RKO (cell line): ENCODE results near the gene RBFOX2.

Source experiments
- DNase-seq: peaks from one replicate; pipeline ENCODE4 v3.0.0-alpha.2; 2016; ENCODE audit warnings: low spot score

Gene RBFOX2

GRCh38 chr22:35930933-35931332 lies 97.7 kb downstream of the RBFOX2 start:
- DNase-seq: peak; percentile 74

- no peak for DNase-seq
Observed at GRCh38 chr22:35928285-35928798, 100.3 kb downstream of the RBFOX2 start.

- no peak for DNase-seq
Observed at GRCh38 chr22:35923026-35923425, 105.6 kb downstream of the RBFOX2 start.

- DNase-seq: peak; percentile 88
Observed at GRCh38 chr22:35921777-35922176, 106.8 kb downstream of the RBFOX2 start.

GRCh38 chr22:35921044-35921443 lies 107.6 kb downstream of the RBFOX2 start:
- no peak for DNase-seq

GRCh38 chr22:35919002-35919542 lies 109.6 kb downstream of the RBFOX2 start:
- no peak for DNase-seq

- DNase-seq: no peak
Observed at GRCh38 chr22:35918456-35918855, 110.2 kb downstream of the RBFOX2 start.

- DNase-seq: no peak
Observed at GRCh38 chr22:35917651-35918050, 111.0 kb downstream of the RBFOX2 start.

GRCh38 chr22:35915477-35916013 lies 113.1 kb downstream of the RBFOX2 start:
- peak; percentile 75 for DNase-seq

GRCh38 chr22:35914665-35915476 lies 113.8 kb downstream of the RBFOX2 start:
- DNase-seq: peak; percentile 91

GRCh38 chr22:35914357-35914664 lies 114.3 kb downstream of the RBFOX2 start:
- DNase-seq: no peak

- DNase-seq: no peak
Observed at GRCh38 chr22:35913925-35914324, 114.7 kb downstream of the RBFOX2 start.

GRCh38 chr22:35912658-35913057 lies 116.0 kb downstream of the RBFOX2 start:
- no peak for DNase-seq

GRCh38 chr22:35911877-35912276 lies 116.7 kb downstream of the RBFOX2 start:
- DNase-seq: no peak

- DNase-seq: no peak
Observed at GRCh38 chr22:35910926-35911325, 117.7 kb downstream of the RBFOX2 start.

GRCh38 chr22:35910003-35910769 lies 118.4 kb downstream of the RBFOX2 start:
- peak; percentile 24 for DNase-seq

- DNase-seq: no peak
Observed at GRCh38 chr22:35905894-35906293, 122.7 kb downstream of the RBFOX2 start.

- DNase-seq: no peak
Observed at GRCh38 chr22:35904752-35905151, 123.9 kb downstream of the RBFOX2 start.

- no peak for DNase-seq
Observed at GRCh38 chr22:35904336-35904692, 124.3 kb downstream of the RBFOX2 start.

GRCh38 chr22:35903571-35904335 lies 124.9 kb downstream of the RBFOX2 start:
- DNase-seq: no peak

- DNase-seq: no peak
Observed at GRCh38 chr22:35900483-35901168, 128.0 kb downstream of the RBFOX2 start.
